ENCODE measurements around the gene IL1F10.

DNA sequence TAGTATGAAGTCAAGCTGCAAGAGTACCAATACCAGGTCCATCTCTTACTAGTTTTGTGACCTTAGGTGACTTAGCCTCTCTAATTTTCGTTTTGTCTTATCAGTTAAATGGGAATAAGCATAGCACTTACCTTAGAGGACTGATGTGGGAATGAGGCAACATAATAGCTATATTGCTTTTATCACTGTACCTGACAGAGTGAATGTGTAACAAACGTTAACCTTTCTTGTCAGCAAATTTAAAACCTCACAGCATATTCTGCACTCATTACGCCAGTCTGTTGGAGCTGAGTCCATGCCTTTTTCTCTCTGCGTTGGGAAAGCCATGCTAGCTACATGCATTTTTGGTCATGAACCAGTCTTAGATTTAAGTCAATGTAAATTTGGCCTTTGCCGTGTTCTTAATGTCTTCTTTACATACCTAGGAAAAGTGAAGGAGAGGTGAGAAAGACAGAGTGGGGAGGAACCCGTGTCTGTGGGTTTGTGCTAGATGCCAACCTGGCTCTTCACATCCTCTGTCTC lies 15.3 kb upstream of the IL1F10 start, which contains the start of gene IL36B:
- TF ChIP-seq CTCF (conservative IDR thresholded peaks at IDR 0.05; ENCODE audit: low read length), result no peak
- TF ChIP-seq EZH2phosphoT487 (IDR thresholded peaks at IDR 0.05; ENCODE audit: borderline replicate concordance, low read depth, low read length), result no peak
